HG03432 (cell line): ENCODE results near the gene UBXN6.

Experiments used
- ATAC-seq: cut with Tn5 transposase; IDR thresholded peaks from one replicate; pipeline ENCODE4 v1.9.1; 2021; ENCODE audit warnings: mild to moderate bottlenecking, moderate library complexity; ENCODE audit not compliant: unreplicated experiment

UBXN6 gene

GRCh38 chr19:4413588-4413987 is 44.0 kb downstream of the UBXN6 start:
- ATAC-seq: no peak

- ATAC-seq: no peak
Observed at GRCh38 chr19:4409123-4409933, 48.3 kb downstream of the UBXN6 start.

- no peak for ATAC-seq
Observed at GRCh38 chr19:4406626-4407025, 51.0 kb downstream of the UBXN6 start.

DNA sequence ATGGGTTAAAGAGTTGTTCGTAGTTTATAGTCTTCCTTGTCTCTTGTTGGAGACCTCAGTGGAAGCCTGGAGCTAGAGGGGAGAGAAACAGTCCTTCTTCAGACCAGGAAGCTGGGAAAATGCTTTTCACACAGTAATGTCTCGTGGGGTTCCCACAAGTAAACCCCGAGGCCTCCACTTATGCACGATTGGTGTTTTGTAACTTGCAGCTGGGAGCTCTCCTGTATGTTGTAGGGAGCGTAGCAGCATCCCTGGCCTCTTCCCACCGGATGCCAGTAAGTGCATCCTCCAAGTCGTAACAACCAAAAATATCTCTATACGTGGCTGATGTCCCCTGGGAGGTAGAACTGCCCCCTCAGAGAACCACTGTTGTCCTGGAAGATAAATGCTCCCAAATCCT is 51.6 kb downstream of the UBXN6 start:
- no peak for ATAC-seq

GRCh38 chr19:4403005-4403761 is 54.4 kb downstream of the UBXN6 start:
- no peak for ATAC-seq

GRCh38 chr19:4402171-4403004 is 55.2 kb downstream of the UBXN6 start, which contains the start of gene CHAF1A:
CHAF1A (plus strand) TSS chr19:4402640; CDS start chr19:4402763, 123 bp downstream.
- ATAC-seq: peak; percentile 74

- no peak for ATAC-seq
Observed at GRCh38 chr19:4401769-4402170, 55.8 kb downstream of the UBXN6 start.

GRCh38 chr19:4400135-4400936 is 57.3 kb downstream of the UBXN6 start, which contains the start of gene SH3GL1:
SH3GL1 (minus strand) TSS chr19:4400547; CDS start chr19:4400368, 179 bp downstream.
- ATAC-seq: peak; percentile 62

- no peak for ATAC-seq
Observed at GRCh38 chr19:4399812-4400134, 57.8 kb downstream of the UBXN6 start.

DNA sequence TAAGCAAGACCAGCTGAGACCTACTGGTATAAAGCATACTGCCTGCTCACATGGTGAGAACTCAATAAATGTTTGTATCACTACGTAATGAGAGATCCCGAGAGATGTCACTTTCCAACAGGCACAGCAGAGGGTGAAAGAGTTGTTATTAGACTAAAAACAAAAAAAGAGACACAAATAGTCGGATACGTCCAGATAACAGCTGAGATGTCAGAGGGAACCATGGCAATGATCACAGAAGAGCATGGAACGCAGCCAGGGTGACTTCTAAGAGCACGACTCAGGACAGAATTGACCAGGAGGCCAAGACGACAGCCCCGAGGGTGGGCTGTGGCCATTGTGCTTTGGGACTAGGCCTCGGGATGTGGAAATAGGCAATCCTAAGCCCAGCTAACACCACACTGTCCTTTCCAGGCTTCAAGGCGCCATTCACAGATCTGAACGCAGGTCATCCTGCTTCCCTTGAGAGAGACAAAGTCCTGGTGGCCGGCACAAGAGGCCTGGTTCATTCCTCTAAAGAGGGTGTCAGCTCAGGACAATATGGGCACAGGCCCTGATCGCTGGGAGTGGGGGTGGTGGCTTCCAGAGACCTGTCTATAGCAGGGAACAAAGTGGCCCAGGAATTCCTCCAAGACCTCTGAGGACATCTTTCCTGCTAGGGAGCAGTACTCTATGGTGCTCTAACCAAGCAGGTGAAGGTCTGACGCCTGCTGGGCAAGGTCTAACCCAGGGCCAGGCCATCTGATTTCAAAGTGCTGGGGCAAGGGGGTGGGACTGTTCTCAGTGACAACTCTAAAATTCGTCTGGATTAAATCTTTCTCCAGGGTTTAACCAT is 60.4 kb downstream of the UBXN6 start:
- ATAC-seq: no peak
